SKM-1 treated with dmso at 0.1 percent for 144 hours (cell line): ENCODE measurements around the gene SHPK.
"Not testable (repeated sequence)": the region's sequence is repeated elsewhere in the genome, so short reads cannot be mapped to it uniquely, and the experiment has no call there.

Source experiments
- DNase-seq: peaks from one replicate; lab custom pipeline; 2025; ENCODE audit not compliant: unreplicated experiment; lab: John Stamatoyannopoulos, UW

SHPK gene

DNA sequence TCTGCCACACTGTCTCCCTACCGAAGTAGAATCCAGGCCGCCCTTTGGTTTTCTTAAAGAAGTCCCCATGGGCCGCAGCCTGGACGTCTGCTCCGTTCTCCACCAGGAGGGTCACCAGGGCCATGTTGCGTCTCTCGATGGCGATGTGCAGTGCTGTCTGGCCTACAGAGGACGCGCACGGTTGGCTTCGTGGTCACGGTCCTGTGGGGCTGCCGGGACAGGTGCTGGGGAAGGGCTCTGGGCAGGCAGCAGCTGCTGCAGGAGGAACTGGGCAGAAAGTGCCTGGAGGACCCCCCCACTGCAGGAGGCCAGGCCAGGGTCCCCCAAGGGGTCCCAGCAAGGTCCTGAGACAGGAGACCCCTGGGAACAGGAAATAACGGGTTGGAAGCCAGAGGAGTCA is 45.8 kb downstream of the SHPK start:
- DNase-seq = no peak

DNA sequence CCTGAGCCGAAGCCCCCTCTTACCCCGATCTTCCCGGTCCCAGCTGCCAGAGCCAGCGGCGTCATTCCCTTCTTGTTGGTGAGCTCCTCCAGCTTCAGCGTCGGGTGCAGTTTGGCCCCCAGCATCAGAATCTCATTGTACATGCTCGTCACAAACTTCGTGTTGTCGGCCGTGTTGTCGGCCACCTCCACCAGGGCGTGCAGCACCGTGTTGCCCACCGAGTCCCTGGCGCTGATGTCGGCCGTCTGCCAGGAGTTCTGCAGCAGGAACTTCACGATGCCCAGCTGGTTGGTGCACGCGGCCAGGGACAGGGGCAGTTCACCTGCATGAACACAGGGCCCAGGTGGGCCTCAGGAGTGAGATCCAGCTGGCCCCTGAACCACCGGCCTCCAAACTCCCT is 46.3 kb downstream of the SHPK start:
- no peak for DNase-seq

DNA sequence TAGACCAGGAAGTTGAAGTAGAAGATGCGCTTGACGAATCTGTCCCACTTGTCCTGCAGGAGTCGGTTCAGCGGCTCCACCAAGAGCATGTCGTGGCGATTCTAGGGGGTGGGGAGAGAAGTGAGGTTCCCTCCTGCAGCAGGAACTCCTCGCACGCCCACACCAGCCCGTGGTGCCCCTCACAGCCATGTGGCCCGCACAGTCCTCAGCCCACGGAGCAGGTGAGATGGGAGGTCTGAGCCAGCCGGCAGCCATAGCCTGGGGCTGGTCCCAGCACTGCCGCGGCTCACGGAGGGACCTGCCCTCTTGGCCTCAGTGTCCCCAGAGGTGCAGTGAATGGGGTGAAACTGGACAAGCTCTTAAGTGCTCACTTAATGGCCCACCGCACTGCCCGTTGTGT is 50.2 kb downstream of the SHPK start:
- no peak for DNase-seq

DNA sequence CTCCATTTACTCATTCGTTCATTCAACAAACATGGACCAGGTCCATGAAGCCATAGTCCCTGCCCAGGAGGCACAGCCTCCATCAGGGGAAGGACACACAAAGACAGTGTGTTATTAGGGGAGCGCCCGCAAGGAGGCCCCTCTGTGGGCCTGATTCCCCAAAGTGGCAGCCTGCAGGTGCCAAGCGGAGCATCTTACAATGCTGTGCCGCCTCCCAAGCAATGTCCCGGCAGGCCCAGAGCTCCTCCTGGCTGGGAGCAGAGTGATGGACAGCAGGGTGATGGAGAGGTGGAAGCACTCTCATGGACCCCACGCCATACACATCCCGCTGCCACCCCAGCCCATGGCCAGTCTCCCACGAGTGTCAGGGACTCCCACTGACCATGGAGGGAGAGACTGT is 52.6 kb downstream of the SHPK start:
- DNase-seq = no peak

DNA sequence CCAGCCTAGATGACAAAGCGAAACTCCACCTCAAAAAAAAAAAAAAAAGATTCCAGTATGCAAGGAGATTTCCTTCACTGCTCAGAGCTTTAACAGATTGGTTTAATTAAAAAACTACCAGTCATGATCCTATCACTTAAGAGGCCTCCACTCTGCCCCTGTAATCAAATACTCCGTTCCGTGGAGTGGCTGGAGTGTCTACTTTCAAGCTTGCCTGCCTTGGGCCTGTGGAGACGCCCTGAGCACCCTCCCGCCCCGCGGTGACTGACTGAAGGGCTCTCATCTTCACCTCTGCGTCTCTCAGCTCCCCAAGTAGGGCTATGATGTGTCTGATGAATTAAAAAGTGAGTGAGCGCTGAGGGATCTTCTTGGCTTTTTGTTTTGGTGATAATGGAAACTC is 53.1 kb downstream of the SHPK start:
- DNase-seq = no peak

DNA sequence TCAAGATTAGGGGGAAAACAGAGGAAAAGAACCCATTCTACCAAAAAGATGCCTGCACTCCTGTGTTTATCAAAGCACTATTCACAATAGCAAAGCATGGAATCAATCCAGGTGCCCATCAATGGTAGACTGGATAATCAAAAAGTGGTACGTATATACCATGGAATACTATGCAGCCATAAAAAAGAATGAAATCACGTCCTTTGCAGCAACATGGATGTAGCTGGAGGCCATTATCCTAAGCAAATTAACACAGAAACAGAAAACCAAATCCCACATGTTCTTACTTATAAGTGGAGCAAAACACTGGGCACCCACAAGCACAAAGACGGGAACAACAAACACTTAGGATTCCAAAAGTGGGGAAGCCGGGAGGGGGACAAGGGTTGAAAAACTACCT is 57.4 kb downstream of the SHPK start:
- DNase-seq = not testable (repeated sequence)

DNA sequence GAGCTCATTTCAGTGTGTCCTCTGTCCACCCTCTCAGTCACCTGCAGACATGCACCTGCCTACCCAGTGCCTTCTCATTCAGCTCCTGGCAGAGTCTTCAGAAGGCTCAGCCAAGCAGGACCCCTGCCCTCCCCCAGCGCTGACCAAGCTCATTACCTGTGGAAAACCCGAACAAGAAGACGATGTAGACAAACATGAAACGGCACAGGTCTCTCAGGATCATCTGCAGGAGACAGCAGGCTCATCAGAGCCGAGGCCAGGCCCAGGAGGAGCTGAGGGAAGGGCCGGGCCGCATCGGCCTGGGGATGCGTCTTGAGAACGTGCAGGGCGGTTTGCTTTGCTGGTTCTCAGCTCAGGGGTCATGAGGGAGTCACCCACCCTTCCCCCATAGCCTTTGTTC is 59.1 kb downstream of the SHPK start:
- DNase-seq = no peak

DNA sequence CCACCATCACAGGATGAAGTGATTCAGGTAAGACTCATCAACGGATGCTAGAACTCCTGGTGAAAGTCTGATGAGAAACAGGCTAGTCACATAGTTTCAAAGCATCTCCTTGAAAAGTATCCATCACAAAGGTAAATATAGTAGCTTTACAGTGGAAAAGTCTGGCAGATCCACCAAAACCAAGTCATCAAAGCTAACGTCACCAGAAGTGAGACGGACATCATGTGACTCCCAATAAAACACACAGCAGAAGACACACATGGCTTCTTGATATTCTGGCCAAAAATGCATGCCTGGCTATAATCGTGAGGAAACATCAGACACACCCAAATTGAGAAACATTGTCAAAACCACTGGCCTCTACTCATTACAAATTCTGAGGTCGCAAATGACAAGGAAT is 60.5 kb downstream of the SHPK start:
- no peak for DNase-seq

DNA sequence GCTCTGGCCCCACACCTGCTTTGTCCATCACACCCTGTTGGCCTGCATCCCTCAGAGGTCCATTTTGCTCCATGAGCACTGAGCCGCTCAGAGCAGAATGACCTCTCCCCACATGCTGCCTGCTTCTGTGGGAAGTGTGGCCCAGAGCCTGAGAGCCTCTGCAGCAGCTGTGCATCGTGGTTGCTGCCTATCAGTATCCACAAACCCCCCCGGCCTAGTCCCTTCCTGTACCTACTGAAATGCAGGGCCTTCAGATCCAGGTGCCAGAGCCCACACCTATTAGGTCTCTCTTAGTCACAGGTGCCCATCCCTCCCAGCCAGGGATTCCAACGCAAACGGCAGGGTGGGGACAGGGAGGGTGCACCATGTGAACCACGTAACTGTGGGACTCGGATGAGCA is 61.8 kb downstream of the SHPK start:
- no peak for DNase-seq

DNA sequence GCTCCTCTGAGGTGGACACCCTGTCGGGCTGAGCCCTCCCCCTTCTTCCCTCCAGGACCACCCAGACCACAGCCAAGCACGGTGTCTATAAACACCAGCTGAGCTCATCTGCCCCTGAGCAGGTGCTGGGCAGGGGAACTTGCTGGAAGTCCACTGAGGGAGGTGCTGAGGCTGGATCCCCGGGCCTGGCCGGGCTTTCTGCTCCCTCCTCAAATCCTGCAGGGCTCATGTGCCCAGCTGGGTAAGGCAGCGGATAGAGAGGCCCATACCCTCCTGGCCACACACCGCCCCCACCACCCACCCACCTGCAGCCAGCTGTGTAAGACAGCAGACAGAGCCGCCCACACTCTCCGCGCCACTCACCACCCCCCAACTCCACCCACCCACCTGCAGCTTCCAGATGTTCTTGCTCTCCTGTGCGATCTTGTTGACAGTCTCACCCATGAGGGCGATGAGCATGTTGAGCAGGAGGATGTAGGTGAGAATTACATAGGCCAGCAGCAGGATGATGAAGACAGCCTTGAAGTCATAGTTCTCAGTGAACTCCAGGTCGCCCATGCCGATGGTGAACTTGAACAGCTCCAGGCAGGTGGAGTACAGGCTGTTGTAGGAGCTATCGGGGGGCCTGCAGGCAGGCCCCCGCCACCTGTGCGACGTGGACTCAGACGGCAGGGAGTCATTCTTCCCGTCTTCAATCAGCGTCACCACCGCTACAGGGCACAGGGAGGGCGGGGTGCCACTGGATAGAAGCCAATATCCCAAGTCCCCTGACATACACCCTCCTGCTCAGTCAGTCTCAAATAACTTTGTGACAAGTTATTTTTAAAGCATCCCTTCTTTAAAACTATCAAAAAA is 62.6 kb downstream of the SHPK start:
- no peak for DNase-seq

DNA sequence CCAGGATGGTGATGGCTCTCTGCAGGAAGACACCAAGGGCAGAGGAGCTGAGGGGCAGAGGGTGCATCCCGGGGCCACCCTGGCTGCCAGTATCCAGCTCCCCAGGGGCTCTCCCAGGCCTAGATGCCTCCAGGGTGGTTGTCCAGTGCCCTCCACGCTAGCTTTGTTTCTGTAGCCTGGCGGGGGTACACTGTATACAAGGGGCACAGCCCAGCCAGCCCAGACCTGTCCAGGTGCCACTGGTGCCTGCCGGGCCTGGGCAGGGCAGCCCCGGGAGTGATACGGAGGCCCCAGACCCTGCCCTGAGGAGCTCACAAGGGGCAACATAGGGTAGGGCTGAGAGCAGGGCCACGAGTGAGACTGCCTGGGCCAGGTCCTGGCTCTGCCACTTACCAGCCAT is 63.8 kb downstream of the SHPK start:
- DNase-seq = no peak

DNA sequence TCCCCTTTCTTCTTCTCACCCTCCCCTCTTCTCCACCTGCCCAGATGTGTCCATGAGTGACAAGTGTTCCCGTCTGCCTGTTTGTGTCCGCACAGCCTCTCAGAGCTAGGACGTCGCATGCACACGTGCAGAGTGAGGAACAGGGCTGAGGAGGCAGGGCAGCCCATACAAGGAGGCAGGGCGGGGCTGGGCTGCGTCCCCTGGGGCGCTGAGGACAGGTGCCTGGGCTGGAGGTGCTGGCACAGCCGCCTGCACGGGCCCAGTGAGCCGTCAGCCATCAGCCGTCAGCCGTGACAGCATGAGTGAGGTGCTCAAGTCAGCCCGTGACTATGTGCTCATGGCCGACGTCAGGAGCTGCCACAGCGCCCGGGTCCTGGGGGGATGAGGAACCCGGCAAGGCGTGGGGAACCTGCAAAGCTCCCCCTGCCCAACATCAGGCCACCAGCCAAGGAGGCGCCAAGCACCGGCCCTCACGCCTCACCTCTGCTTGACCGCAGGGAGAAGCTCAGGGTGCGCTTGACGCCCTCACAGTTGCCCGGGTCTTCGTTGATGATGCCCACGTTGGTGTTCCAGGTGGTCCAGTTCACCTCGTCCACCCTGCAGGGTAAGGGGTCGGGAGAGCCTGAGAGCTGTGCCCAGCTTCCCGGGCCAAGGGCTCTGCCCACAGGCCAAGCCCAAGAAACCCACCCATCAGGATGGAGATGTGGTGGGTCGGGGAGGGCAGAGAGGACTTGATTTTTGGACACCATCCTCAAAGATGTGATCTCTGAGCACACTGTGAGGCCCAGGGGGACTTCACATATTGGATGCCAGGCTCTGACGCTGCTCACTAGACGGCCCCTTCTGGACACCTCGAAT is 64.8 kb downstream of the SHPK start:
- no peak for DNase-seq

DNA sequence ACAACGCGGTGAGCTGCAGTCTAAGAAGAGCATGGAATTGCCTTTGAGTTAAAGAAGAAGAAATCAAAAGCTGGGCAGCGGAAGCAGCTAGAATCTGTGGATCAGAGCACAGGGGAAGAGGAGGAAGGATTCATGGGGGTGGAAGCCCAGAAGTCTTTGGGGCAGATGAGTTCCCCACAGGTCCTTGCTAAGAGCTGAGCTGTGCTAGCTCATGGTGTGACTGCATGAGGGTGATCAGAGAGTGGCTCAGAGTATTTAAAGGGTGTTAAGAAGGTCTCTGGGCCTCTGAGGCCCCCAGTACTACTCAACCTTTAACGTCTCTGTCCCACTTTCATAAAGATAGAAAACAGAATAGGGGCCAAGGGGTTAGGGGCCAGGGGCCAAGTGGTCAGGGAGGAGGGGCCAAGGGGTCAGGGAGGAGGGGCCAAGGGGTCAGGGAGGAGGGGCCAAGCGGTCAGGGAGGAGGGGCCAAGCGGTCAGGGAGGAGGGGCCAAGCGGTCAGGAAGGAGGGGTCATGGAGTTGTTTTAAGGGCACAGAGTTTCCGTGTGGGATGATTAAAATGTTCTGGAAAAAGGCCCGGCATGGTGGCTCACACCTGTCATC is 66.4 kb downstream of the SHPK start:
- no peak for DNase-seq

DNA sequence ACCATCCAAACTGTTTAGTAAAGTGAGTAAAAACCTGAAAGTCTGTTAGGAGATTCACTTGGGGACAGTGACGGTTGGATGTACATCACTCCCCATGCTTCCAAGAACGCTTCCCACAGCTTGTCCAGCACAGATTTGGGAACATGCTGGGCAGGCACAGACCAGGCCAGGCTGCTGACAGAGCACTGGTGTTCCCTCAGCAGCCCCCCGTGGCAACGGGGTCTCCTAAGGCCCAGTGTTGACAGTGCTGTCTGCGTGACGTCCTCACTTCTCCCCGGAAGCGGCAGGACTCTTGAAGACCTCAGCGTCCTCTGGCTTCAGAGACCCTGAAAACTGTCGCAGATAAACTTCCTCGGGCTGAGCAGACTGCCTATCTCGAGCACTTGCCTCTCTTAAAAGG is 69.5 kb downstream of the SHPK start:
- no peak for DNase-seq

DNA sequence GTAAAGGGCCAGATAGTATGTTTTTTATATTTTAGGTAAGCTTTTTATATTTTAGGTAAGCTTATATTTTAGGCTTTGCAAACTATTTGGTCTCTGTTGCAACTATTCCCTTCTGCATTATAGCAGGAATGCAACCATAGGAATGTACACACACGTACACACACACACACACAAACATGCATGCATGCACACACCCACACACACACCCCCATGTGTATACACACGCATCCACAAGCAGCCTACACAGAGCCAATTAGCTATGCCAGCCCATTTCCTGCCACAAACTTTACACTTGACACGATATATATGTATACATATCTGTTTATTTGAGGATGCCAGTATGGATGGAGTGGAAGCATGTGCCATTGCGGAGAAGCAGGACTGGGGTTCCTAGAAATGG is 70.9 kb downstream of the SHPK start:
- DNase-seq = no peak

DNA sequence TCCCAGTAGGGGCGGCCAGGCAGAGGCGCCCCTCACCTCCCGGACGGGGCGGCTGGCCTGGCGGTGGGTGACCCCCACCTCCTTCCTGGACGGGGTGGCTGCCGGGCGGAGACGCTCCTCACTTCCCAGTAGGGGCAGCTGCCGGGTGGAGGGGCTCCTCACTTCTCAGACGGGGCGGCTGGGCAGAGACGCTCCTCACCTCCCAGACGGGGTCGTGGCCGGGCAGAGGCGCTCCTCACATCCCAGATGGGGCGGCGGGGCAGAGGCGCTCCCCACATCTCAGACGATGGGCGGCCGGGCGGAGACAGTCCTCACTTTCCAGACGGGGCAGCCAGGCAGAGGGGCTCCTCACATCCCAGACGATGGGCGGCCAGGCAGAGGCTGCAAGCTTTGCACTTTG is 71.8 kb downstream of the SHPK start:
- DNase-seq = not testable (repeated sequence)

DNA sequence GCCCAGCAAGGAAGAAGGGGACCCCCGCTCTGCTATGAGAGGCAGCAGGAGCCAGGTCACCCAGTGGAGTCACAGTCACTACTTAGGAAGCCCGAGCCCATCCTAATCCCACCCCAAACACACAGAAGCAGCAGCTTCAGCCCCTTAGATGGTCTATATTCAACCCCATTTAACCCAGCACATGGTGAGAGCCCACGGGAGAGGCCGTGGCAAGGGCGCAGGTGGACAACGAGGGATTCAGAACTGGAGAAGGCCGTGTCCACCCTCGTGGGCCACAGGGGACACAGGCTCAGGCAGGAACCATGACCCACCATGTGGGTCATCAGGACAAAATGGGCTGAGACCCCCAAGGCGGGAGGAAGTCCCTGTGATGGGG is 76.8 kb downstream of the SHPK start:
- no peak for DNase-seq

DNA sequence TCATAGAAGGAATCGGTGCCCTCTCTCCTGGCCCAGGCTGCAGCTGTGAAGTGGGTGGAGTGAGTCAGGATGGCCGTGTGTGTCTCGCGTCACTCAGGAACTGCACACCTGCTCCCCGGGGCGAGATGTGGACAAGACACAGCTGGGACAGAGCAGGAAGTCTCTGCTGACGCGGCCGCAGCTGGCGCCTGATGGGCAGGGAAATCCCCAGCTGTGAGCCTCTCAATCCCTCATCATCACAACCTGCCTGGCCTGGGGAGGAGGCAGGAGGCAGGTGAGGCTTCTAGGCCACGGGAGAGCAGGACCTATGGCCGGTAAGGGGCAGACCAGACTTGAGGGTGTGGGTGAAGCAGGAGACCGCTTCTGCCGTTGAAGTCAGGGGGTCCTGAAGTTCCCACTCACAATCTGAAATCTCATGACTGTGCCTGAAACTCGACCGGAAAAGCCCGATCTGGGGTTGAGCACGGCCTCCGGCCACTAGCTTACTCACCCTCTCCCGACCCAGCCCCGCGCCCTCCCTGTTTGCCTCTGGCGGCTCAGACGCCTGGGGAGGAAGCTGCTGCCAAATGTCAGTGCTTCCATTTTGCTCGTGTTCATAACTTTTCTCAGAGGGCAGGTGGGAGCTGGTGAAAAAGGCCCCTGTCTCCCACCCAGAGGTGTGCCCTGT is 77.3 kb downstream of the SHPK start:
- DNase-seq = no peak
